Femur (tissue), 1 donor: Measurements from ENCODE around the gene ARRB2.
"Not testable (repeated sequence)": the region's sequence is repeated elsewhere in the genome, so short reads cannot be mapped to it uniquely, and the experiment has no call there.

Source experiments
- DNase-seq: peaks from one replicate; pipeline ENCODE4 v3.0.0-alpha.2; 2017

ARRB2 gene

DNA sequence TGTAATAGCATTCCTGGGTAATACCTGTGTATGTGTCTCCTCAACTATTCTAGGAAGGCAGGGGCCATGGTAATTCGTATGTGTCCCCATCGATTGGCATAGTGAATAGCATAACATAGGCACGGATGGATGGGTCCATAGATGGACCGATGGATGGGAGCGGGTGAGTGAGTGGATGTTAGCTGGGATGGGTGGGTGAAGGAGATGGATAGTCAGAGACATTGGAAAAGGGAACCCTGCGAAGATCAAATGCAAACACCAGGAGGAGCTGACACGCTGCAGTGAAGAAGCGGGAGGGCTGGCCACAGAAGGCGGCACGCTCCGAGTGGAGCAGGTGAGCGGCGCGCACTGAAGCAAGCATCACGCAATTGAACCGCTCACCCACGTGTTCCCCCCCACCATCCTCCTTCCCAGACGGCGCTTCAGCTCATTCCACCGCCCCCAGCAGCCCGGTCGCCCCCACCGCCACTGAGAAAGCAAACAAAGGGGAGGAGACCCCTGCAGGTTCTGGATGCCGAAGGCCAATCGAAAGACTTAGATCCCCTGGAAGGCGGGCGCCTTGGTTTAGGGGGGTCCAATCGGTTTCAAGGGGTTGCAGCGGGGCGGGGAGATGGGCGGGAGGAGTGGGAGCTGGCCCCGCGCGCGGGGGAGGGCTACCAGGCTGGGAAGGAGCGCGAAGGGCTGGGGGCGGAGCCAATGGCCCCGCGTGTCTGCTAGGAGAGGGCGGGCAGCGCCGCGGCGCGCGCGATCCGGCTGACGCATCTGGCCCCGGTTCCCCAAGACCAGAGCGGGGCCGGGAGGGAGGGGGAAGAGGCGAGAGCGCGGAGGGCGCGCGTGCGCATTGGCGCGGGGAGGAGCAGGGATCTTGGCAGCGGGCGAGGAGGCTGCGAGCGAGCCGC is at the start of gene ARRB2:
Gene ARRB2, plus strand, starts transcription at position 839 of the 899 bp plus-strand sequence. CDS start 90 bp downstream, outside the sequence.
- DNase-seq: peak; percentile 99

DNA sequence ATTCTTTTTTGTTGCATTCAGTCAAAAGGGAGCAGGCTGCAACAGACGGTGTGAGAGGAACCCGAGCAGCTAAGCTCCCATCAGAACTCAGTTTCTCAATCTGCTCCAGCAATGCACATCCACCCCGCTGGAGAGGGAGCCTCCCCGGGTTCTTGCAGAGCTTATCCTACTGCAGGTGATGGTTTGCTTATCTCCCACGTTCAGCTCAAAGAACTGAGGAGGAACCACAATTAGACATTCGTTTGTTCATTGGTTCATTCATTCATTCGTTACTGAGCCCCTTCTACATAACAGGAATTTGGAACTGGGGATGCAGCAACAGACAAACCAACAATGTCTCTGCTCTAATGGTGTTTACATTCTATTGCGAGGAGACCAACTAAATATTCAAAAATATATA is 46.7 kb upstream of the ARRB2 start:
- no peak for DNase-seq

DNA sequence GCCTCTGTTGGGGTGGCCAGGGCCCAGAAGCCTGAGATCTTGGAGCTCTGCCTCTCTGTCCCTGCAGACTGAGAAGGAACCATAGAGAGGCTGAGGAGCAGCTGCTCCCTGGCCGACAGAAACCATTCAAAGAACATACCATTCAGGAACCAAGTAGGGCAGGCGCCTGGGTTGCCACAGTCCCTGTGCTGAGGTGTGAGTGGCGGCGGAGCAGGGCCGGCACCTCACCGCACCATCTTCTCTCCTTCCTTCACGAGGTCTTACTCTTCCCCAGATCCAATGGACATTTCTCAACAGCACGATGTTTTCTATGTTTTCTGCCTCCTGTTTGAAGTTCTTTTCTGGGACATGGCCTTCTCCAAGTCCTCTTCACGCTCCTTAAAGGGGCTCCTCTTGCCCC is 46.2 kb upstream of the ARRB2 start:
- DNase-seq: no peak

DNA sequence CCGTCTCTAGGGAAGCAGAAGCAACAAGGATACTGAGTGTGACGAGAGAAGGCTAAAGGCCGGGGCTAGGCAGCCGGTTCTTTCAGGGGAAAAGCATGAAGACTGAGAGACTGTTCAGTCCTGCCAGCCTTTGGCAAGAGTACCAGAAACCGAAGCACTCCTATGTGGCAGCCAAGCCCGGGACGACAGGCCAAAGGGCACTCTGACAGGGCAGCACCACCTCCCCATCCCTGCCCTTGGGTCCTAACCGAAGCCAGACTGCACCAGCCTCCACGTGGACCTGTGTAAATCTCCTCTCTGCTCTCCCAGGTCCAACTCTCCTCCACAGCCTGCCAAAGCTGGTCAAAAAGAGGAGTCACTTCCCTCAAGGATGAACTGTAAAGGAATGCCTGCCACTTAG is 45.4 kb upstream of the ARRB2 start:
- DNase-seq: no peak

DNA sequence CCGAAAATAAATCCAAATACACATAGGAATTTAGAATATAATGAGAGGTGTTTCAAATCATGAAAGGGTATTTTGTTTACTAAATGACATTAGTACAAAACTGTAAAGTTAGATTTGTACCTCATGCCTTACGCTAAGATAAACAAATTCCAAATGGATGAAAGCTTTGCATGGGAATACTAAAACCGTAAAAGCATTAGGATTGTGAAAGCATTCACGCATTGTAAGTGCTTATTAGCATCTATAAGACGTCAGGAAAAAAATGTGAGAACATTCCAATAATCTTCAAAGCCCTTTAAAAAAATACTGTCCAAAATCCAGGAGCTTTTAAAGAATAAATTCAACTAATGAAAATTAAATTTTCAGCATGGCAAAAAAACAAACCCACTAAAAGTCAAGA is 44.1 kb upstream of the ARRB2 start:
- DNase-seq: no peak

DNA sequence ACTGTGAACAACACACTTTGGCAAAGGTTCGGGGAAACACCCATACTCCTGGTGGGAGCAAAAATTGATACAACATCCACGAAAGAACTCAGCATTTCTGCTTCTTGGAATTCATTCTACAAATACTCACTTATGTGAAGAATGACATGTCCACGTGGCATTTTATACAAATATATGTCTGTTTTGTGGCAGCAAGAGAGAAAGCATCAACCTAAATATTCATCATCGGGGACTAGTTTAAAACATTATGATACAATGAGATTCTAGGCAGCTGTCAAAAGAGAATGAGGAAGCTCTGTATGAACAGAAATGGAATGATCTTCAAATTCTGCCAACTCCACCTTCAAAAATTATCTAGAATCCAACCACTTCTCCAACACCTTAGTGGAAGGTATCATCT is 43.3 kb upstream of the ARRB2 start:
- no peak for DNase-seq

DNA sequence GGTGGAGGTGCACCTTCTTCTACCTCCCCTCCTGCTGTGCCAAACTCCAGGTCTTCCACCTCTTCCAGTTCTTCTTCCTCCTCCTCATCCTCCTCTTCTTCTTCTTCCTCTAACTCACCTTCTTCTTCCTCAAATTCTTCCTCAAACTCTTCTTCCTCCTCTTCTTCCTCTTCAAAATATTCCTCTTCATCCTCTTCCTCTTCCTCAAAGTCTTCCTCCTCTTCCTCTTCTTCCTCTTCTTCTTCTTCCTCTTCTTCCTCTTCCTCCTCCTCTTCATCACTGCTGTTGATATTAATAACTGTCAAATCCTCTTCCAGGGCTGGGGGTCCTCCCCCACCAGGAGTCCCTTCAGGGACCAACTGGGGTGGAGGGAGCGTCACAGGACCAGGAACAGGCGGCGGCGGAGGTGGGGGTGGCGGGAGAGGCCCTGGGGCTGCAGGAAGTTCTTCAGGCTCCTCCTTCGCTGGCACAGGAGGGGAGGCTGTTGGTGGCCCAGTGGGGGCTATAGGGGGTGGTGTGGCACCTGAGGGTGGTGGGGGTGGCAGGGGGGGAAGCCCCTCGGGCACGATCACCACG is 38.3 kb upstream of the ARRB2 start:
- DNase-seq: no peak

DNA sequence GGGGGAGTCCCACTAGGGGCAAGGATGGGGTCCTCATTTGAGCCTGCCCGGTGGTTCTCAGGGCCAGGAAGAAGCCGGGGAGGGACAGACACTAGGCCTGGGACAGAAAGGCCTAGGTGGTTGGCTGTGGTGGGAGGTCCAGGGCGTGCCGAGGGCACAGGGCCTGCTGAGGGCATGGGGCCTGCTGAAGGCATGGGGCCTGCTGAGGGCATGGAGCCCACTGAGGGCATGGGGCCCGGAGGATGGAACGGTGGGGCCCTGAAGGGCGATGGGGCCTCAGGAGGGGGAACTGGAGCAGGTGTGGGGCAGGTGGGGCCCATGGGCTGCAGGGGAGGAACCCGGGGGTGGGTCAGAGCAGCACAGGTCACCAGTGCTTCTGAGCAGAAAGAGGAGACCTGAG is 37.7 kb upstream of the ARRB2 start:
- DNase-seq: no peak

DNA sequence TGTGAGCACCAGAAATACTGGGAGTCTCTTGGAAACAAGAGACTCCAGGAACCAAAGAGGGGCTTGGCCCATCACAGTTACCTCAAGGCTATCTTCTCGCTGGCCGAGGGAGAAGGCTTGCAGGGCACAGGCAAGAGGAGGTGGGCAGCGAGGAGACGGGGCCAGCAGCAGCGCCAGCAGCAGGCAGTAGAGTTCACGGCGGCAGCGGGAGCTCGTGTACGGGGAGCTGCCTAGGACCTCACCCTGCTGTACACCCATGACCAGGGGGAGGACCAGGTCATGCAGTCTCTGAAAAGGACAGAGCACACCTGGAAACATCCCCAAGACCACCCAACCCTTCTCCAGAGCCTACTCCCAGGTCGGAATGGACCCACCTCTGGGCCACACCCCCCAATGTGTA is 37.3 kb upstream of the ARRB2 start:
- DNase-seq: no peak

DNA sequence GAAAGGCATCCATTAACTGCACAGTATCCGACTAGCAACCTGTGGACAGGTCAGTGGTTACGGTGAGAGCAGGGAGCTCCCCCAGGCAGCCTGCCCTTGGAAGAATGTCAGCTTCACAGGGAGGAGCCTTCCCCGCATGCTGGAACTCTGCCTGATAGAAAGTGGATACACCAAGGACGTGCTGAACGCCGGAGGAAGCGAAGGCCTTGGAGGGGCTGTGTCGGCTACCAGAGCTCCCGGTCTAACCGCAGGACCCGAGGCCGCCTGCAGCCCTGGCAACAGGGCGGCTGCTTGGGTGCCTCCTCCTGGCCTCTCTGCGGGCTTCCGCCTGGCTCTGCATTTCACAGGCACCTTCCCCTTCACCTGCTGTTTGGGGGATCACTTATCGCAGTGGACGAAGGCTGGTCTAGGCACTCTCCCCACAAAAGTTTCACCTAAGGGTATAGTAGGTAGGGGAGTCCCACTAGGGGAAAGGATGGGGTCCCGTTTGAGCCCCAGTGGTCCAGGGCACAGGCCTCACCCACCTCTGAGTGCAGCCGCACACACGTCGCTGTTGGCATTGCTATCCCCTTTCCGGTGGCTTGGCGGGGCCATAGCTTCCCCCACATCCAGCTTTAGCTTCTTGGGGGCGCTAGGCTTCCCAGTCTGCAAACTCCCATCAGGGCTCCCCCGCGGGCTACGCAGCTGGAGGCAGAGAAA is 36.3 kb upstream of the ARRB2 start:
- no peak for DNase-seq

DNA sequence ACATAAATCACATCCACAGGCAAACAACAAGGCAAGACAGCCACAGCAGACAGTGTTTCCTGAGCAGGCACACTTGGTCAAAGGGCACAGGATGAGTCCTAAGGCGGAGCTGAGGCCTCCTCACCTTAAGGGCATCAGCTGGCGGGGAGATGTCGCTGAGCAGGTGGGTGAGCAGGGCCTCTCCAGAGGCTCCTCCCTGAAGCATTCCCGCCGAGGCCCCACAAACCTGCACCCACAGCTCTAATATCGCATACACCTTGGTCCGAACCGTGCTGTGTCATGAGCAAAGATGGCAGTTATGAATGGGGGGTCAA is 35.8 kb upstream of the ARRB2 start:
- no peak for DNase-seq

DNA sequence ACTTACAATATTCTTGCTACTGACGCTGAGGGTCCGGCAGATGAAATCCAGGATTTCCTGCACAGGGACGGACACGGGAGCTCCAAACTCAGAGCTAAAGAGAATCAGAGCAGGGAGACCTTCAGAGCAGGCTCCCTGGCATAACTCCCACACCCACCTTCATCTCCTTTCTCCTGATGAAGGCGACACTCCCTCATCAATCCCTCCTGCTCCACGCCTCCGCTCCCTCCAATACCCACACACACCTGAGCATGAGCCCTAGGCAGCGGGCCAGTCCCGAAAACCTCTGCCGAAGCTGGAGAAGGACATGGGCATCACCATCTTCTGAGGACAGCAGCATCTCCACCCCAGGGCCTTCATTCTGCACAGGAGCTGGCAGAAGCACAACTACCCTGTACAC is 34.6 kb upstream of the ARRB2 start:
- DNase-seq: no peak

DNA sequence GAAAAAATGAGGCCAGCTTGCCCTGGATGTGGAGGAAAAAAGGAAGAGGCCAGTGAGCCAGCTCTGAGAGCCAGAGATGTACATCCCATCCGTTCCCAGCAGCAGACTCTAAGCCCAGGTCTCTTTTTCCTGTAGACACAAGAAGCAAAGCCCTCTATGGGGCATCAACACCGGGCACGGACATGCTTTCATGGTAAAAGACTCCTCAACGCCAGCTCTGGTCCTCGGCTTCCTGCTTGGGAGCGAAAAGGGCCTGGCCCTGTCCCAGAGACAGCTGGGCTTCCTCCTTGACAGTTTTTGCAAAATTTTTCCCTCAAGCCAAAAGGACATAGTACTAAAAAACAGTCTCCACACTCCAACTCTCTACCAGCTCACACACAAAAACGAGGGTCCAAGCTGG is 33.6 kb upstream of the ARRB2 start:
- no peak for DNase-seq

DNA sequence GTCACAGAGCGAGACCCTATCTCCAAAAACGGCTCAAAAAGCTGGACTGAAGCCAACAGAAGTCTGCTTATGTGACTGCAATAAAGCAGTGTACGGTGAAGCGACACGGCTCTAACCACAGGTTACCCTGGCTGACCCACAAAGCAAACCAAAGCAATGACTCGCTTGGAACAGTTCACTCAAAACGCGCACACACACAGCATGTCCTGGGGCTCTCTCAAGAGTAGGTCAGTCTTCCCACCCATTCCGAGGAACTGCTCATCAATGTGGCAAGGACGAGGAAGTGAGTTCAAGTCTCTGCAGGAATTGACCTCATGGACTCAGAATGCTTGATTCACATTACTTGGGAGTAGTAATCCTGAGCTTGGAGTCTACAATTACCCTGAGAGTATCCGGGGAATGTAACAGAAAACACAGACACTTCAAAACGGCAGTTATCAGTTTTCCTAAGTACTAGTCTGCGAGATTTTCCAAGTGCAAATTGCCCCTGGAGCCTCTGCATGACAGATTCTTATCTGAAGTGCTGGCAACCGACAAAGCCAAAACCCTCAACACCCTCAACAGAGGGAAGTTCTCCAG is 31.9 kb upstream of the ARRB2 start:
- DNase-seq: no peak

DNA sequence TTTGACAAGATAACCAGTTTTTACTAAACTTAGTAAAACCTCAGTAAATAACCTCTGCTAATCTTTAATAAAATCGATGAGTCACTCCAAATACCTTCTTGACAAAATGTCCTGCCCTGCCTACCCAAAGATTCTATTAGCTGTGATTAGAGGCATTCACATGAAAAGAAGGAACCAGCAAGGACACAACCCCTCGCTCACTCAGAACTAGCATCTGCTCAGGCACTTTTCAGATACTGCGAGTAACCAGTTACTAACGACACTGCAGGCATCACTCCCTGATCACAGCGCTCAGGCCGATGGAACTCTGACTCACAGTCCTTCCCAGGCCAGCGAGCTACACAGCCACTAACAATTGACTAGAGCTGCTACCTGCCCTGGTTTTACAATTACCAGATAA is 30.8 kb upstream of the ARRB2 start:
- no peak for DNase-seq

DNA sequence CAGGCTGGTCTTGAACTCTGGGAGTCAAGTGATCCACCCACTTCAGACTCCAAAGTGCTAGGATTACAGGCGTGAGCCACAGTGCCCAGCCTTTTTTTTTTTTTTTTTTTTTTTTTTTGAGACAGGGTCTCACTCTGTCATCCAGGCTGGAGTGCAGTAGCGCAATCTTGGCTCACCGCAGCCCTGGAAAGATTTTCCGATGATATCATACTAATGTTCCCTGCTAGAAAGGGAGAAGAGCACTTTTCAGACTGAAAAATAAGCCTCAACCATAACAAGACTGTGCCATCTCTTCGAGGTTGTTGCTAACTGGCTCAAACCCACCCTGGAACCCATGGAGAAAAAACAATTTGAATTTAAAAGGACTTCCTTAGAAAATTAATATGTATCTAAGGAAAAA is 26.7 kb upstream of the ARRB2 start:
- DNase-seq: peak; percentile 59

DNA sequence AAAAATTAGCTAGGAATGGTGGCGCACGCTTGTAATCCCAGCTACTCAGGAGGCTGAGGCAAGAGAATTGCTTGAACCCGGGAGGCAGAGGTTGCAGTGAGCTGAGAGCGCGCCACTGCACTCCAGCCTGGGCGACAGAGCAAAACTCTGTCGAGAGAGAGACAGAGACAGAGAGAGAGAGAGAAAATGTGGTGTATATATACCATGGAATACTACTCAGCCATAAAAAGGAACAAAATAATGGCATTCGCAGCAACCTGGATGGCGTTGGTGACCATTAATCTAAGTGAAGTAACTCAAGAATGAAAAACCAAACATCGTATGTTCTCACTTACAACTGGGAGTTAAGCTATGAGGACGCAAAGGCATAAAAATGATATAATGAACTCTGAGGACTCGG is 20.6 kb upstream of the ARRB2 start:
- DNase-seq: not testable (repeated sequence)

DNA sequence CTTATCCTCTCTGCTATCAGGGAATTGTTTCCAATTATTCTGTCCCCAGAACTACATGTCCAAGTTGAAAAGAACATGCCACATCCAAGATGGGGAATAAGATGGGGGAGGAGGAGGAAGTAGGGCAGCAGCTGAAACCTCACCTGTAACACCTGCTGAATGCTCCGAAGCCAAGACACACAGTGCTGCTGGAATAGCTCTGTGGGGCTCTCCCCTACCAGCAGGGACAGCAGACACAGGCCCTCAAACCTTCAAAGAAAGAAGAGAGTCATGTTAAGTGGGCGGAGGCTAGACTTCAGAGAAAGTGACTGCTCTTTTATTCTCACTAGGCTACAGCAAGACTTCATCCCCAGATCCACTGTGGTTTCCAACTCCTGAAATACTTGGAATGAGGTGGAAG is 19.7 kb upstream of the ARRB2 start:
- no peak for DNase-seq

DNA sequence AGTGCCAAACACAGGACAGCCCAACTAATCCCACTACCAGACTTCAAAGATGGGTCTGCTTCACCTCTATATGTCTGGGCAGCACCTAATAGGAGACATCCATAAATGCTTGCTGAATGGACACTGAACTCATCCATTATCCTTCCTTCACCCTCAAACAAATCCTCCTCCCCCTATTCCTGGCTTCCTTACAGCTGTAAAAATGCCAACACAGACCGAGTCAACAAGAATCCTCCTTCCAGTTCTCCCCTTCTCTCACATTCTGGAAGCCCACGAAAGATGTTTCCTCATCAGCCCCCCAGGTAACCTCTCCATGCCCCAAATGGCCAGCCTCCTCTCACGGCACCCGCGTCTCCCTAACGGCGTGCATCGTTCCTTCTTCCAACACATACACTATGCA is 18.7 kb upstream of the ARRB2 start:
- no peak for DNase-seq

DNA sequence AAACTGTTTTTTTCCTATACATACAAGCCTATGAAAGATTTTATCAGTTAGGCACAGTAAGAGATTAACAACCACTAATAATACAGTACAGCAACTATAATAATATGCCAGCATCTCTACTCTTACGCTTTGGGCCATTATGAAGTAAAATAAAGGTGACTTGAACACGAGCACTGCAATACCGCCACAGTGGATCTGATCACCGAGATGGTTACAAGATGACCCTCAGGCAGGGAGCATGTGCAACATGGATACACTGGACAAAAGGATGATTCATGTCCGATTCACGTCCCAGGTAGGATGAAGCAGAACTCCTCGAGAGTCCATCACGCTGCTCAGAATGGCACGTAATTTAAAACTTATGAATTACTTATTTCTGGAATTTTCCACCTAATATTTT is 17.0 kb upstream of the ARRB2 start:
- DNase-seq: no peak

DNA sequence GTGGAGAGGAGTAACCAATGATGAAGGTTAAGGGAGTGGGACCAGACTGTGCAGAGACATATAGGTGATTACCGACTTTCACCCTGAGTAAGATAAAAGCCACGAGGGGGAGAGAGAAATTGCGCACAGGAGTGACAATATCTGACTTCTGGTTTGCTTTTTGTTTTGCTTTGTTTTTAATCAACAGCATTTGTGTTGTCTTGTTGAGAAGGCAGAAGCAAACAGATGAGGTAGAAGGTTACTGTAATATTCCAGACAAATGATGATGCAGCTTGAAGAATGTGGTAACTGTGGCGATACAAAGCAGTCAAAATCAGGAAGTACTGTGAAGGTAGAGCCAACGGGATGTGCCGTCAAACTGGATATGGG is 14.0 kb upstream of the ARRB2 start:
- no peak for DNase-seq

DNA sequence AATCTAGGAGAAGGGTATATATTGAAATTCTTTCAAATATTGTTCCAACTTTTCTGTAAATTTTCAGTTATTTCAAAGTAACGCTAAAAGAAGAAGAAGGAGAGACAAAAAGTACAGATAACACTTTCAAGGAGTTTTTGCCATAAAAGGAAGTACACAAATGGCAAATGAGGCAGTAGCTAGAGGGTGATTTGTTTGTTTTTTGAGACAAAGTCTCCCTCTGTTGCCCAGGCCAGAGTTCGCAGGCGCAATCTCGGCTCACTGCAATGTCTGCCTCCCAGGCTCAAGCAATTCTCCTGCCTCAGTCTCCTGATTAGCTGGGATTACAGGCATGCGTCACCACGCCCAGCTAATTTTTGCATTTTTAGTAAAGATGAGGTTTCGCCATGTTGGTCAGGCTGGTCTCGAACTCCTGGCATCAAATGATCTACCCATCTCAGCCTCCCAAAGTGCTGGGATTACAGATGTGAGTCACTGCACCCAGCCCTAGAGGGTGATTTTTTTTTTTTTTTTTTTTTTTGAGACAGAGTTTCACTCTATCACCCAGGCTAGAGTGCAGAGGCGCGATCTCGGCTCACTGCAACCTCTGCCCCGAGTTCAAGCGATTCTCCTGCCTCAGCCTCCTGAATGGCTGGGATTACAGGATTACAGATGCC is 10.9 kb upstream of the ARRB2 start:
- not testable (repeated sequence) for DNase-seq

DNA sequence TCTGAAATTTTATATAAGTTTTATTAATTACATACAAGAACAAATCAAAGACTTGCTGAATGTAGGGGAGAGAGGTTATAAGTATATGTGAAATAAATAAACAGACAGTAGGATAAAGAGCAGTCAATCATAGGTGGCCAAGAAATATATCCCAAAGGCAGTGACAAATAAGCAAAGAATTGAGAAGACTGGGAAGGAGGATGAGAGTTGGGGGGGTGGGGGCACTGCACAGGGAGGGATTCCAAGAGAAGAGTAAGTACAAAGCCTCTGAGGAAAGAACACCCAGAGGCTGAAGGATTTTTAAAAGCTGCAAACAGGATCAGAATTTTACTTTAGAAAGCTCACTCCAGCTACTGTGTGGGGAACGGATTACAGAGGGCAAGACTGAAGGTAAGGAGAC is 9.3 kb upstream of the ARRB2 start:
- DNase-seq: no peak

DNA sequence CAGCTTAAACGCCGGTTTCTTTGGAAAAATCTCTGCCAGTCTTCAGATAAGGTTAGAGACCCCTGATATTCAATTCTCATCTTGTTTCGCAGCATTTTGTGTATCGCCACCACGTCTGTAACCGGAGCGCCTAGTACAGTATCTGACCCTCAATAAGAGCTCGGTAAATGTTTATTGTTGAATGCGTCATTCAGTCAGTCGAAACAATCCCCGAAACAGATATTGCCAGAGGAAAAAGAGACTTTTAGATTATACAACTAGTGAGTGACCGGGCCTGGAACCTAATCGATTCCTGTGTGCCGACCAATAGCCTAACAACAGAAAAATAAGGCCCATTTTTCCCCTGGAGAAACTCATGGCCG is 7.1 kb upstream of the ARRB2 start:
- no peak for DNase-seq
